OCI-LY1 (cell line): ENCODE data around the gene JMJD8.

Experiments
- EZH2 ChIP-seq: fragments of 200-600 bp; sonication (generic), shearing (Covaris generic); IDR thresholded peaks from 2 replicates; pipeline ENCODE4 v1.8.0; 2017; ENCODE audit warnings: borderline replicate concordance, mixed run types, mild to moderate bottlenecking, antibody characterized with exemption, low read length, moderate library complexity, mixed read lengths
- TF ChIP-seq, protein P1 (sequence below): fragments of 200-600 bp; sonication (generic), shearing (Covaris generic); IDR thresholded peaks from 2 replicates; pipeline ENCODE4 v1.5.1; 2017; ENCODE audit warnings: mild to moderate bottlenecking, antibody characterized with exemption, low read length, moderate library complexity, mixed read lengths

DNA sequence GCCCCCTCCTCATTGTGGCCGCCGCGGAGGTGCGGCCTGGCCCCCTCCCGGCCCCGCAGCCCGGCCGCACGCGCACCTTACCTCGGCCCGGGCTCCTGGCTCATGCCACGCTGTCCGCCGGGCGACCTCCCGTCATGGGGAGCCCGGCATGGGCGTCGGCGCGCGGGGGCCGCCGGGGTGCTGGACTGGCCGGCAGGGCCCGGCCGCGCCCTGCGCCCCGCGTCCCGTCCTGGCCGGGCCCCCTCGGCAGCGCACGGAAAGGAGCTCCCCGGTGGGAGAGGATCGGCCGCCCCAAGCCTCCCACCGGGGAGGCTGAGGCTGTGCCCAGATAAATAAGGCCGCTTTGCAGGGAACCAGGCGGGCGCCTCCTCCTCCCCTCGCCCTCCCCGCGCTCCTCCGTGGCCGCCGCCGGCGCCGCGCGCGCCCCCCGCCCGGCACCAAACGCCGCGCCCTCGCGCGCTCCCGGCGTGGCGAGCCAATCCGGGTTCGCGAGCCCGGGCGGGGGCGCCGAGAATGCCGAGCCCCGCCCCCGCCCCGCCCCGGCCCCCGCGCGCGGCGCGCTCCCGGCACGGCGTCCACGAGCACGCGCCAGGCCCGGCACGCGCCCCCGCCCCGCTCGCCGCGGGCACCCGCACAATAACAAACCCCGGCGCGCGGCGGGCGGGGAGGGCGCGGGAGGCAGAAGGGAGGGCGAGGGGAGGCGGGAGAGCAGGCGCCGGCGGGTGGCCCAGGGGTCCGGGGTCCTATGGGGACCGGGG is 21.5 kb upstream of the JMJD8 start, which contains the start of gene FBXL16:
- TF ChIP-seq, protein P1, sequence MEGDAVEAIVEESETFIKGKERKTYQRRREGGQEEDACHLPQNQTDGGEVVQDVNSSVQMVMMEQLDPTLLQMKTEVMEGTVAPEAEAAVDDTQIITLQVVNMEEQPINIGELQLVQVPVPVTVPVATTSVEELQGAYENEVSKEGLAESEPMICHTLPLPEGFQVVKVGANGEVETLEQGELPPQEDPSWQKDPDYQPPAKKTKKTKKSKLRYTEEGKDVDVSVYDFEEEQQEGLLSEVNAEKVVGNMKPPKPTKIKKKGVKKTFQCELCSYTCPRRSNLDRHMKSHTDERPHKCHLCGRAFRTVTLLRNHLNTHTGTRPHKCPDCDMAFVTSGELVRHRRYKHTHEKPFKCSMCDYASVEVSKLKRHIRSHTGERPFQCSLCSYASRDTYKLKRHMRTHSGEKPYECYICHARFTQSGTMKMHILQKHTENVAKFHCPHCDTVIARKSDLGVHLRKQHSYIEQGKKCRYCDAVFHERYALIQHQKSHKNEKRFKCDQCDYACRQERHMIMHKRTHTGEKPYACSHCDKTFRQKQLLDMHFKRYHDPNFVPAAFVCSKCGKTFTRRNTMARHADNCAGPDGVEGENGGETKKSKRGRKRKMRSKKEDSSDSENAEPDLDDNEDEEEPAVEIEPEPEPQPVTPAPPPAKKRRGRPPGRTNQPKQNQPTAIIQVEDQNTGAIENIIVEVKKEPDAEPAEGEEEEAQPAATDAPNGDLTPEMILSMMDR = no peak
- no peak for TF ChIP-seq EZH2
